Liver (tissue), 3 donors: ENCODE results near the gene PPHLN1.

ENCODE experiments used
- ATF3 ChIP-seq: IDR thresholded peaks from 2 replicates; pipeline ENCODE4 v1.6.1; 2016; ENCODE audit warnings: antibody characterized with exemption
- CTCF ChIP-seq: fragments of 150-350 bp; IDR thresholded peaks from 2 replicates; pipeline ENCODE4 v1.5.1; 2017; ENCODE audit warnings: improper control_type of control experiment, low read depth, low read length; ENCODE audit not compliant: missing input control
- EGR1 ChIP-seq, 2 donors: IDR thresholded peaks; 2 replicates each; pipeline ENCODE4 v1.6.1; 2016 to 2018; ENCODE audit warnings: antibody characterized with exemption in 2 of 2, low read depth in 2 of 2
- GABPA ChIP-seq, 2 donors: IDR thresholded peaks in 1 of 2; conservative IDR thresholded peaks in 1 of 2; 2 replicates each; pipeline ENCODE4 v1.6.1; 2016; ENCODE audit warnings: antibody characterized with exemption in 2 of 2, mild to moderate bottlenecking in 1 of 2, moderate library complexity in 1 of 2
- HNF4G ChIP-seq: IDR thresholded peaks from 2 replicates; pipeline ENCODE4 v1.6.1; 2016; ENCODE audit warnings: antibody characterized with exemption
- JUND ChIP-seq, 2 donors: IDR thresholded peaks; 2 replicates each; pipeline ENCODE4 v1.6.1; 2016; ENCODE audit warnings: antibody characterized with exemption in 2 of 2
- RAD21 ChIP-seq, 2 donors: IDR thresholded peaks; 2 replicates each; pipeline ENCODE4 v1.6.1; 2016; ENCODE audit warnings: antibody characterized with exemption in 2 of 2, mild to moderate bottlenecking in 2 of 2
- REST ChIP-seq: IDR thresholded peaks from 2 replicates; pipeline ENCODE4 v1.6.1; 2016; ENCODE audit warnings: antibody characterized with exemption, mild to moderate bottlenecking
- RXRA ChIP-seq, 2 donors: IDR thresholded peaks; 2 replicates each; pipeline ENCODE4 v1.6.1; 2017 to 2018; ENCODE audit warnings: antibody characterized with exemption in 2 of 2, mild to moderate bottlenecking in 1 of 2
- SP1 ChIP-seq: IDR thresholded peaks from 2 replicates; pipeline ENCODE4 v1.6.1; 2018; ENCODE audit warnings: antibody characterized with exemption, mild to moderate bottlenecking
- TAF1 ChIP-seq: conservative IDR thresholded peaks from 2 replicates; pipeline ENCODE4 v1.6.1; 2016; ENCODE audit warnings: antibody characterized with exemption, mild to moderate bottlenecking
- YY1 ChIP-seq: IDR thresholded peaks from 2 replicates; pipeline ENCODE4 v1.6.1; 2016; ENCODE audit warnings: antibody characterized with exemption, mild to moderate bottlenecking
- ZBTB33 ChIP-seq: IDR thresholded peaks from 2 replicates; pipeline ENCODE4 v1.6.1; 2016; ENCODE audit warnings: antibody characterized with exemption
- donor health status: healthy.
- donor health status: healthy.

- TF ChIP-seq CTCF (no peak), RXRA (IDR thresholded peaks at IDR 0.05) (no peak), JUND (IDR thresholded peaks at IDR 0.05) (no peak), SP1 (no peak), TAF1 (no peak), EGR1 (IDR thresholded peaks at IDR 0.05; ENCODE audit: low read depth in 2 of 2) (no peak), YY1 (no peak), RAD21 (IDR thresholded peaks at IDR 0.05) (no peak), REST (no peak), HNF4G (no peak), GABPA (IDR thresholded peaks at IDR 0.05 in 1 of 2, conservative IDR thresholded peaks at IDR 0.05 in 1 of 2) (no peak), ZBTB33 (no peak), ATF3 (no peak)
These were observed 56.2 kb downstream of the PPHLN1 start for GRCh38 chr12:42382013-42382696.
